SHP77 (cell line): ENCODE results near the gene IGFN1.
"Not testable (repeated sequence)": the region's sequence is repeated elsewhere in the genome, so short reads cannot be mapped to it uniquely, and the experiment has no call there.

ENCODE experiments used
- DNase-seq, 2 experiments: peaks; one replicate each; lab custom pipeline; 2025; lab: John Stamatoyannopoulos, UW

Gene IGFN1

DNA sequence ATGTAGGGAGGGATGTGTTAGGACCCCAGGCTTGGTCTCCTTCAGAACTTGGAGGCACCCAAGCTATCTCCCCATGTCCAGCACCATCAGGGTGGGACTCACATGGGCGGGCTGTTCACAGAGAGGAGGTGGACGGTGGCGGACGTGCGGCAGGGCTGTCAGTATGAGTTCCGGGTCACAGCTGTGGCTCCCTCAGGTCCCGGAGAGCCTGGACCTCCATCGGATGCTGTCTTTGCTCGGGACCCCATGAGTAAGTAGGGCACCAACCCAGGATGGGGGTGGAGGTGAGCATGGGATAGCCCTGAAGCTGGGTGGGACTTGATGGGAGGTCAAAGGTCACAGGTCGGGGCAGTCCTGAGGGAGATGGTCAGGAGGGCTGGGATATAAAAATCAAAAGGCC lies 27.8 kb downstream of the IGFN1 start:
- DNase-seq = no peak

DNA sequence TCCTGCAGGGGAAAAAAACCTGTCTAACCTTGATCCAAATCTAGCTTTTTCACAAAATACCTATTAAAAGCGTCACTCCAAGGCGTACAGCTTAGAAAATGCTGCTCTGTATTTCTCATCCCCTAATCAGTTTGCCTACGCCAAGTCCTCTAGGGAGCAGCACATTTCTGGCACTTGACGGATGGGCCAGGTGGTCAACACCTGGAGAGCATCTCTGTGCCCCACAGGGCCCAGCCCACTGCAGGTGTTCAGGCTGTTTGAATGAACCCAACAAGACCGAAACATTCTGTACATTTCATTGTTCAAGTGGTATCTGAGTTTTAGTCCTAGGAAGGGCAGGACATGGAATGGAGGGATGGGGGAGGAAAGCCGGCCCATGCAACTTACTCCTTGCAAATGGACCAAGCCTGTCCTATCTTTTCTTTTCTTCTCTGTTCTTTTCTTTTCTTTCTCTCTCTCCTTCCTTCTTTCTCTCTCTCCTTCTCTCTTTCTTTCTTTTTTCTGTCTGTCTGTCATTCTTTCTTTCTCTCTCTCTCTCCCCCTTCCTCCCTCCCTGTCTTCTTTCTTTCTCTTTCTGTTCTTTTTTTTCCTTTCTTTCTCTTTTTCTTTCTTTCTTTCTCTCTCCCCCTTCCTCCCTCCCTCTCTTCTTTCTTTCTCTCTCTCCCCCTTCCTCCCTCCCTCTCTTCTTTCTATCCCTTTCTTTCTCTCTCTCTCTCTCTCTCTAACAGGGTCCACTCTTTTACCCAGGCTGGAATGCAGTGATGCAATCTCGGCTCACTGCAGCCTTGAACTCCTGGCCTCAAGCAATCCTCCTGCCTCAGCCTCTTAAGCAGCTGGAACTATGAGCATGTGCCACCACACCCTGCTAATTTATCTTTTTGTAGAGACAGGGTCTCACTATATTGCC lies 29.1 kb downstream of the IGFN1 start:
- no peak for DNase-seq

DNA sequence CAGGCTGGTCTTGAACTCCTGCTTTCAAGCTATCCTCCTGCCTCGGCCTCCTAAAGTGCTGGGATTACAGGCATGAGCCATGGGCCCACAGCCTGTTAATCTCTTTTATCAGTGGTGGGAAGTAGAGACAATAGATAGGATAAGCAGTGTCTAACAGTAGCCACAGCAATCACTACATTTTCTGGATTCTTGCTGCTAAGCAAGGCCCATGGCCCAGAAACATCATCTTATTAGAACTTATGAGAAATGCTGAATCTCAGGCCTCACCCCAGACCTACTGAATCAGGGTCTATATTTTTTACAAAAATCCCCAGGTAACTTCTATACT lies 29.7 kb downstream of the IGFN1 start:
- DNase-seq = no peak

DNA sequence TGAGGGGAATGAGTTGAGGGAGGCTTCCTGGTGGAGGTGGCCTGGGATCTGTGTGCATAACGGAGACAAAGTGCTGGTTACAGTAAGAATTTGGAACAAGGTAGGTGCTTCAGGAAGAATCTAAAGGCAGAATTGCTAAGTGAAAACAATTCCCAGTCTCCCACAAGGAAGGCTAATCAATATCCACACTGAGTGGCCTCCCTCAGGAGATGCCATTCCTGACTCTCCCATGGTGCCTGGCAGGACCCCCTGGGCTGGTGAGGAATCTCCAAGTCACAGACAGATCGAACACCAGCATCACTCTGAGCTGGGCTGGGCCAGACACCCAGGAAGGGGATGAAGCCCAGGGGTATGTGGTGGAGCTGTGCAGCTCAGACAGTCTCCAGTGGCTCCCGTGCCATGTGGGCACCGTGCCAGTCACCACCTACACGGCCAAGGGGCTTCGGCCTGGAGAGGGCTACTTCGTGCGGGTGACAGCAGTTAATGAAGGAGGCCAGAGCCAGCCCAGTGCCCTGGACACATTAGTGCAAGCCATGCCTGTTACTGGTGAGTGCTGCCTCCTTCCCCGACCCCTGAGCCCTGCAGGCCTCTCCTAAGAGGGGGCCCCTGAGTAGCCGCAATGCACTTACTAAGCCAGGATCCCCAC lies 30.7 kb downstream of the IGFN1 start:
- no peak for DNase-seq

DNA sequence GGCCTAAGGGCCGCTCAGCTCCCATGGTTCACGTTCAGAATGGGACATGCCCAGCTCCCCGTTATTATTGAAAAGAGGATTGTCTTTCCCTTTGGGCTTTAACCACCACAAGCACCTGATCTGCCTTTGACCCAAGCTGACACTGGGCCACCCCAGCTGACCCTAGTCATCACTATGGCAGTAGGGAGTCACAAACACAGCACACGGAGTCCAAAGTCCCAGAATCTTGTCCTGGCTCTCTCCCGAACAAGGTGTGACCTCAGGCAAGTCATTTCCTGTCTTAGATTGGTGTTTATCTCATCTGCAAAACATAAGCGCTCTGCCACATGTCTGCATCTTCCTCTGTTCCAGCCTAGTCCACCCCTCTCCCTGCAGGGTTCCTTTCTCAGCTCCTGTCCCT lies 31.5 kb downstream of the IGFN1 start:
- no peak for DNase-seq

DNA sequence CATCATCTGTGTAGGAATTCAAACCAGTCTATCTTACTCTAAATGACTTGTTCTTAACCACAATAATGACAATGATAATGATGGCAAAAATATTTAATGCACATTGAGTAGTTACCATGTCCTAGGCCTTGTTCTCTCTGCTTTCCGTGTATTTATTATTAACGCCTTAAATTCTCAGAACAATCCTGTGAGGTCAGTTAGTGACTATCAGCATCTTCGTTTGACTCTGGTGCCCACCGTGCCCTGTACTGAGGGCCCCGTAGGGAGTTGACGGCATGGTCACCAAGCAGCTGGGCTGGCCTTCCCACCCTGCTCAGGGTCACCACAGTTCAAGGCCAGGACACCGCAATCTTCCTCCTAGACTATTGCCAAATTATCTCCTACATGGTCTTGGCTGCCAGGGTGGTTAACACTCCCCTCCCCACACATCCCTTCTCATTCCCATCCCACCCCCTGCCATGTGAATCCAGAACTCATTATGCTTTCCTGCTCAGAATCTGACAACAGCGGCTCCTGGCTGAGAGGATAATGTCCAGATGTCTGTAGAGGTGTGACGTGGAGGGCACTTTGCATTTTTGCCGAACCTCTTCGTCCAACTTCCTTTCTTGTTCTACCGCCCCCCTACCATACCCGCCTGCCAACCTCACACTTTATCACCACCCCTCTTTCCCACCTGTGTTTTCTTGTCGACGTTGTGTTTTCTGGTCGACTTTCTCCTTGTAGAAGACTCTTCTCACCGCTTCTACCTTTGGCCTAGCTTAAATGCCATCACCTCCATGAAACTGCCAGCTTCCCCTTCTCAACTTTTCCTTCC lies 33.4 kb downstream of the IGFN1 start:
- no peak for DNase-seq

DNA sequence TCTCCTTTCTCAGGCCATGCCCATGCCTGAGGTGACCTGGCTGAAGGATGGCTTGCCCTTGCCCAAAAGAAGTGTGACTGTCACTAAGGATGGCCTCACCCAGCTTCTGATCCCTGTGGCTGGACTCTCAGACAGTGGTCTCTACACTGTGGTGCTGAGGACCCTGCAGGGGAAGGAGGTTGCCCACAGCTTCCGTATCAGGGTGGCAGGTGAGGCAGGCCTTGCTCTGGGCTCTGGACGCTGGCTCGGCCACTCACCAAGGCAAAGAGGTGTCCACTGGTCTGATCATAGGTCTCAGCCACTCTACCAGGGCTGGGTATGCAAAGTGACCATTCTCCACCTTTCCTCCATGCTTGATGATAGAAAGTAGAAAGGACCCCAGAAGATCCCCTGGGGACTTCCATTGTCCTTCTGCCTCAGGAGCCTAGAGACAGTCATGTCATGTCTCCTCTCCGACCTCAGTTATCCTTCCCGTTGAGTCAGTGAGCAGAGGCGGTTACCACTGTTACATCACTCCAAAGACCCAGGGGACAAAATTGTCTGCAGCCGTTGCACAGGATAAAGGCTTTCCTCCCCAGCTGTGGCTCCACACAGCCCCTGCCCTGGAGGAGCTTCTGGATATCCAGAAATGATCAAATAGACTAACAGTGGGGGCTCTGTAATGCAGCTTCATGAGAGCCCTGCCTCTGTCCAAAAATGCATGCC lies 34.2 kb downstream of the IGFN1 start:
- DNase-seq = no peak

DNA sequence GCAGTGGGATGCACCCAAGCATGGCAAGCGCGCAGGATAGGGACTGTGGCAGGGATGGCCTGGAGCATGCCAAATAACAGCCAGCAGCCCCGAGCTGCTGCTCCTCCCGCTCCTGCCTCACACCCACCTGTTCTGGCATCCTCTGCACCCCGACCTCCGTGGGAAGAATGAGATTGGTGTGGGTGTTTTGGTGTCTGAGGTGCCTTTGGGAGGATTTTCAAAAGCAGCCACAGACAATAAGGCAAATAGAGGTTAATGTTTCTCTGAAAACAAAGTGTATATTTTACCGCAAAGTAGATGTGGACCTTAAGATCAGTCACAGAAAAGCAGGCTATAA lies 35.5 kb downstream of the IGFN1 start:
- DNase-seq = no peak

DNA sequence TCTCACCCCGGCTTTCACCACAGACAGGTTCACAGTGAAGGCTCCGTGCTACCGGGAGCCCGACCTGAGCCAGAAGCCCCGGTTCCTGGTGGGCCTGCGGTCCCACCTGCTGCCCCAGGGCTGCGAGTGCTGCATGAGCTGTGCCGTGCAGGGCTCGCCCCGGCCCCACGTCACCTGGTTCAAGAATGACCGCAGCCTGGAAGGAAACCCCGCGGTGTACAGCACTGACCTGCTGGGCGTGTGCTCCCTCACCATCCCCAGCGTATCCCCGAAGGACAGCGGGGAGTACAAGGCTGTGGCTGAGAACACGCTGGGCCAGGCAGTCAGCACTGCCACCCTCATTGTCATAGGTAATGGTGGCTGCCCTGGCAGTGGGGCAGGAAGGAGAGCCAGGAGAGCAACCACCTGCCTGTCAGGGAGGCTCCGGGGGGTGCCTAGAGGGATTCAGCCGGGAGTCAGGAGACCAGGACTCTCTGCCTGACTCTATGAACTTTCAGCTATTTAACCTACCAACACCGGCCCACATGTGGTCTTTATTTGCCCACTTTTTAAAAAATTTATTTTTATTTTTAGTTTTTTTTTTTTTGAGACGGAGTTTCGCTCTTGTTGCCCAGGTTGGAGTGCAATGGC lies 36.4 kb downstream of the IGFN1 start:
- no peak for DNase-seq

DNA sequence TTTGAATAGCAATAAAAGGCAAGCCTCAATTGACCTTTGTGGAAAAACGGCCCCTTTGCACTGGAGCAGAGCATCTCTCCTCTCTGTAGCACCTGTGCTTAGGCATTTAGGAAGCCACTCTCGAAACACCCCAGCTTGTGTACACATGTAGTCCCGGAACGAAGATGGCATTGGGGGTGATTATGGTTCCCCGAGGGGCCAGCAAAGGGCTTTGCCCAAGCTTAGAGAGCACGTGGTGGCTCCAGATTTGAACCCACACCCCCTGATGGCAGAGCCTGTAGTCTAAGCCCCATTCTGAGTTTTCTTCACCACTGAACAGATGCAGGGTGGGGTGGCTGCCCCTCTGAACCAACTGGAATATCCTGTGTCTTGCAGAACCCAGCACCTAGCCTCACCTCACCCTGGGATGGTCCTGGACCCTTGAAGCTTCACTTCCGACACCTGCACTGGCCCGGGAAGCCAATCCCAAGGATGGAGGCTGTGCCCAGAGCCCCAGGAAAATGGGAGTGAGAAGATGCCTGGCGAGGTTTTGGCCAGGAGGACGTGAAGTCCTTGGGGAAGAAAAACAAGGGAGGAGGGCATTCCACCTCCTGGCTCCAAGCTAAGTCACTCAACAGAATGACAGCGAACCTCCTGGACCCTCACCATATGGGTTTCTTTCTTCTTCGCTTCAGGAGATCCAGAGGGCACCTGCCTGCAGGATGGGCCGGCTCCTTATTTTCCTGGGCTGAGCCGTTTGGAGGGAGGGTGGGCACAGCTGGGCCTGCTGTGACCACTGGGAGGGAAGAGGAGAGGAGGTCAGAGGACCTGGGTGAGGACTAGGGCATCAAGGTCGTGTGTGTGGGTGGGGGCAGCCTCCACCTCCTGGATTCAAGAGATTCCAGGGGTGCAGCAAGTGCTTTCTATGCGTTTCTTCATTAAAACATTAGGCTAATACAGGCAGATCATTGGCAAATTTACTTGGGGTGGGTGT lies 37.7 kb downstream of the IGFN1 start:
- DNase-seq = no peak

DNA sequence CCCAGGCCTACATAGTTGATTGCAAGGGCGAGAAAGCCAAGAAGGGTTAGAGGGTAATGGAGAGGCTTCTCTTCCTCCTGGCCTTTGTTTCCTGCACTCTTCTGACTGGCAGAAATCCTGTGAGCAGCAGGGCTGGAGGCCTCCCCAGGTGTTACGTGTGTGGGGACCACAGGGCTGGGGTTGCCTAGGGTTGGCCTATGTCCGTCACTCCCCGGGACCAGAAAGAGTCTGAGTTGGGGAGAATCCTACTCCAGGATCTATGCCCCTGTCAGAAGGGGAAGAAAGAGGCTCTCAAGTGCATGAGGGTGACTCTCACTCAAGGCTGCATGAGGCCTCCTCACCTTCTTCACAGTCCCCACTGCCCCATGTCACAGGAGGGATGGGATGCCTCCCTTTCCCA lies 38.5 kb downstream of the IGFN1 start:
- no peak for DNase-seq

DNA sequence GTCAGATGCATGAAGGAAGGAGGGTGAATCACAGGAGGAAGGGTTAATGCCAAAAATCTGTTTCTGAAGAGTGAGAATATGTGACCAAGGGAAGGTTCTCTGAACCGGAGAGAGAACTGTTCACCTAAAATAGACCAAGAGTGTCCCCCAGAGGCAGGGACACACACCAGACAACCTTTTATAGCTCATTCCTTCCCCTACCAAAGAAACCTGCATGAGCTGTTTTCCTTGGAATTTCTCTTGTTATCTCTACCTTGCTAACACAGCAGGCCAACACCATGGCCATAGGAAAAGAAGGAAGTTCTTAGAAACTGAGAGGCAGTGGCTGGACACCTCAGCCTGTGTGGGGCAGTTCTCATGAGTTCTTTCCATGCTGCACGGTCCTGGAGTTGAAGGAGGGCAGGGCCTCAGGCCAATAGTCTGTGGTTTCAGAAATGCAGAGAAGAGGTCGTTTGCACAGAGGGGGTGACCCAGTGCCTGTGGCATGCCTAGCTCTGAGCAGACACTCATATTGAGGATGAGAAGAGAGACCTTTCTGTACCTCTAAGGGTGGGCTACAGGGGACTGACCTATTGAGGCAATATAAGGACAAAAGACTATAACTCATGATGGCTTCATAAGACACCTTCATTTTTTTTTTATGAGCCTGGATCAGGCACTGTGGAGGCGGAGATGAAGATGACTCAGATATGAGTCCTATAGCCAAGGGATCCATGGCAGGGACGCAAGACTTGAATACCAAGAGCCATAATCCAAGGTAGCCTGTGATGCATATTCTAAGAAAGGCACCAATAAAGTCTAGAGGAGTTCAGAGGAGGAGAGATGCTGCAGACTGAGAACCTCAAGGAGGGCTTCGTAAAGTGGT lies 39.4 kb downstream of the IGFN1 start:
- DNase-seq = no peak

DNA sequence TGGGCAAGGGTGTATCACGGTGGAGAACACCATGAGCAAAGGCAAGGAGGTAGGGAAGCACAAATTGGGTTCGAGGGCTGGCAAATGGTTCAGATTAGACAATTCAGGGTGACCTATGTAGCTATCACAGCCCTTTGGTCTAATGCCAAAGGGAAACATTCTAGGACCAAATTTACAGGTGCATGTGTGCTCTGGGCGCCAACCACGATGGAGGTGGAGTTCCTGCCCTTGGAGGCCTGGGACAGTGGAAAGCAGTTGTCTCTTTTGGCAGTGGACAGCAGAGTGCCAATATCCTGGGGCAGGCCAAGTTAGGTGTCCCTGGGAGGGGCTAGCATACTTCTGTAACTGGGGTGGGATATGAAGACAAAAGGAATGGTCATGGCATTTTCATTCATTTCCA lies 40.1 kb downstream of the IGFN1 start:
- DNase-seq = no peak

DNA sequence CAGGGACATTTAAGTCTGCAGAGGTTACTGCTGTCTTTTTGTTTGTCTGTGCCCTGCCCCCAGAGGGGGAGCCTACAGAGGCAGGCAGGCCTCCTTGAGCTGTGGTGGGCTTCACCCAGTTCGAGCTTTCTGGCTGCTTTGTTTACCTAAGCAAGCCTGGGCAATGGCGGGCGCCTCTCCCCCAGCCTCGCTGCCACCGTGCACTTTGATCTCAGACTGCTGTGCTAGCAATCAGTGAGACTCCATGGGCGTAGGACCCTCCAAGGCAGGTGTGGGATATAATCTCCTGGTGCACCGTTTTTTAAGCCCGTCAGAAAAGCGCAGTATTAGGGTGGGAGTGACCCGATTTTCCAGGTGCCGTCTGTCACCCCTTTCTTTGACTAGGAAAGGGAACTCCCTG lies 49.0 kb downstream of the IGFN1 start:
- DNase-seq = not testable (repeated sequence)

DNA sequence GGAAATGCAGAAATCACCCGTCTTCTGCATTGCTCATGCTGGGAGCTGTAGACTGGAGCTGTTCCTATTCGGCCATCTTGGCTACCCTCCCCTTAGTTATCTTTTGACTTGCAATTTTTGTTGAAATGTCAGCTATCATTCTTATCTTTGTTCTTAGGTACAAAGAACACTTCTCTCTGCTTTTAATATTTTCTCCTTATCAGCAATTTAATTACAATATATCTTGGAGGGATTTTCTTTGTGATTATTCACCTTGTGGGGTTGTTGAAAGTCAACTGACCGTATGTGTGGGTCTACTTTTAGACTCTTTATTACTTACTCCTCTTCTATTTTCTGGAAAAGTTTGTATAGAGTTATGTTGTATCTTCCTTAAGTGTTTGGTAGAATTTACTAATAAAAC lies 49.5 kb downstream of the IGFN1 start:
- no peak for DNase-seq

DNA sequence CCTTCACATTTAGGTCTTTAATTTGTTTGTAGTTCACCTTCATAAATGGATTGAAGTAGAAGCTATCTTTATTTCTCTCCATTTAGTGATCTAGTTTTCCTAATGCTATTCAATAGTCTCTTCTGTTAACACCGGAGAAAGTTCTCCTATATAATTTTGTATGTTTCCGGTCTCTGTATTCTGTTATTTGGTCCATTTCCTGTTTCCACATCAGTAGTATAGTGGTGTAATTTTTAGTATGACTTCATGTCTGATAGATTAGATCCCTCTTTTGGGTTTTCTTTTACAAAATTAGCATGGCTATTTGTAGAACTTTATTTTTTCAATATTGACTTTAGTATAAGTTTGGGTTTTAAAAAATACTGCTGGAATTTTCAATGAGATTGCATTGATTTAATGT lies 51.1 kb downstream of the IGFN1 start:
- no peak for DNase-seq

DNA sequence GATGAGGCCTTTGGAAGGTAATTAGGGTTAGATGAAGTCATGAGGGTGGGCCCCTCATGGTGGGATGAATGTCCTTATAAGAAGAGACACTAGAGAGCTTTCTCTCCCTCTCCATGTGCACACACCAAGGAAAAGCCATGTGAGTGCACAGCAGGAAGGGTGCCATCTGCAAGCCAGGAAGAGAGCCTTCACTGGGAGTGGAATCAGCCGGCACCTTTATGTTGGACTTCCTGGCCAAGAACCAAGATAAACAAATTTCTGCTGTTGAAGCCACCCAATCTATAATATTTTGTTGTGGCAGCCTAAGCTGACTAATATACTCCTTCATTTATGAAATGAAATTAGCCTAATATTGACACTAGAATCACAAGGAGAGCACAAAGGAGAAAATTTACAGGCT lies 54.5 kb downstream of the IGFN1 start:
- peak; percentile 16 to 54 for DNase-seq

DNA sequence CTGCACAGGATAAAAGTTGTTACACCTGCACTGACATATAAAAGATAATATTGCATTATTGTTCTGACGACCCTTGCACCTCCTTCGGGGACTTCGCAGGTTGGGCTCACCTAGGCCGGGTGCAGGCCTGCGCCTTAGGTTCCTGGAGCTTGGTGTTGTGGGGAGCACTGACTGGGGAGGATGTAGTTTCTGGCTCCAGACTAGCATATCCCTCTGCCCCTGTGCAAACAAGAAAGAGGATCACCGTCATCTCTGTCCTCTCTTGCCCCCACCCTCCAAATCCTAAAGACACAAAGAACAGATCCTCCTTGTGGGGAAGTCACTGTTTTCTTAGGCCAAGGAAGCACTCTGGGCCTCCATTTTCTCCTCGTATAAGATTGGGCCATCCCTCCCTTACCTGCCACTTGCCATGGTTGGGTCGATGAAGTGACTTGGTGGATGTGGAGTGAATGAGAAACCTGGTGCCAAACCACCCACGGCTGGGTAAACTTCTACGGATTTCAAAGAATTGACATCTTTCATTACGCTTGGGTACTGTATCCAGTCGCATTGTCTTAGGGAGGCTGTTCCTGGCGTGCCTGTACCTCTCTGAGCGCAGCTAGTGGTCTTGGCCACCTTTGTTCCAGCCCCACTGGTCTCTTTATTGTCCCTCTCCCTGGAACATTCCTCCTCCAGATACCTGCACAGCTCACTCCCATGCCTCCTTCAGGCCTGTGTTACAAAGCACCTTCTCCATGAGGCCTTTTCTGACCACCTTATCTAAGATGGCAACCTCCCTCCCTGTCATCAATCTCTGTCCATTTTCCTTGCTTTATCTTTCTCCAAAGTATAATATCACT lies 58.3 kb downstream of the IGFN1 start:
- DNase-seq = no peak
